A673 (cell line): ENCODE data around the gene MALAT1. TPM values are rescaled to one million over a fixed set of nuclear protein-coding genes. Genes with fewer than 3 reads are reported as not detected.
A peak's percentile ranks its signal among the peaks of the same experiment; 100 is the strongest.

ENCODE experiments used
- BruUV-seq: library from RNA; stranded (reverse); fragments of 400-500 nt; replicated peaks from 2 replicates; lab custom pipeline; 2021; lab: Mats Ljungman, UMichigan
- CTCF ChIA-PET: fragments of 300-600 bp; sonication (Branson Sonifier 250); formaldehyde crosslinking; loops from one replicate; lab custom pipeline; 2022; ENCODE audit warnings: antibody characterized with exemption; lab: Charles Lee
- POLR2A ChIA-PET: fragments of 300-600 bp; sonication (Branson Sonifier 250); formaldehyde crosslinking; loops from one replicate; lab custom pipeline; 2022; ENCODE audit warnings: antibody characterized with exemption; ENCODE audit not compliant: low non-redundant PET; lab: Charles Lee
- DNase-seq: peaks from one replicate; pipeline ENCODE4 v3.0.0-alpha.2; 2015; ENCODE audit warnings: low spot score
- H3K27ac ChIP-seq: fragments of 200-600 bp; sonication (generic); 2 replicates; pipeline ENCODE4 v1.5.1; 2016; ENCODE audit warnings: mixed run types, low read depth, mild to moderate bottlenecking, mixed read lengths, antibody characterized with exemption, low read length; ENCODE audit not compliant: poor library complexity, severe bottlenecking
- H3K27me3 ChIP-seq: fragments of 200-600 bp; sonication (generic); replicated peaks from 2 replicates; pipeline ENCODE4 v1.6.1; 2017; ENCODE audit warnings: mixed run types, low read depth, mild to moderate bottlenecking, mixed read lengths, antibody characterized with exemption, low read length; ENCODE audit not compliant: insufficient read depth, poor library complexity
- H3K36me3 ChIP-seq: fragments of 200-600 bp; sonication (generic); 2 replicates; pipeline ENCODE4 v1.6.1; 2016; ENCODE audit warnings: mixed run types, mild to moderate bottlenecking, mixed read lengths, antibody characterized with exemption, low read length; ENCODE audit not compliant: insufficient read depth, poor library complexity, severe bottlenecking
- H3K4me1 ChIP-seq: fragments of 200-600 bp; sonication (generic); 2 replicates; pipeline ENCODE4 v1.6.1; 2017; ENCODE audit warnings: mixed run types, mild to moderate bottlenecking, mixed read lengths, antibody characterized with exemption, low read length; ENCODE audit not compliant: insufficient read depth, poor library complexity, severe bottlenecking
- H3K4me3 ChIP-seq: fragments of 200-600 bp; sonication (generic); 2 replicates; pipeline ENCODE4 v1.5.1; 2016; ENCODE audit warnings: low read depth, mixed run types, mild to moderate bottlenecking, mixed read lengths, low read length; ENCODE audit not compliant: poor library complexity, severe bottlenecking
- H3K9me3 ChIP-seq: fragments of 200-600 bp; sonication (generic); 2 replicates; pipeline ENCODE4 v1.6.1; 2016; ENCODE audit warnings: mixed run types, low read depth, mild to moderate bottlenecking, mixed read lengths, antibody characterized with exemption, low read length; ENCODE audit not compliant: poor library complexity, severe bottlenecking
- EZH2 ChIP-seq: fragments of 200-600 bp; sonication (generic); IDR thresholded peaks from 2 replicates; pipeline ENCODE4 v1.6.1; 2017; ENCODE audit warnings: borderline replicate concordance, low read depth, mild to moderate bottlenecking, mixed read lengths, antibody characterized with exemption, low read length; ENCODE audit not compliant: poor library complexity, severe bottlenecking
- intact Hi-C: fragments of 100-400 bp; cut with micrococcal nuclease; formaldehyde crosslinking; loops from one replicate; pipeline ENCODE4 v1.10.0; 2022; ENCODE audit not compliant: unreplicated experiment
- total RNA-seq: library from RNA; stranded (reverse); gene quantifications from 2 replicates; pipeline ENCODE4 v1.2.3, GENCODE V29; 2021
- TF ChIP-seq, protein P1 (sequence below): fragments of 300-800, 200-600 bp; sonication (generic); conservative IDR thresholded peaks from 2 replicates; pipeline ENCODE4 v1.5.1; 2017; ENCODE audit warnings: low read depth, mild to moderate bottlenecking, antibody characterized with exemption, low read length, moderate library complexity, mixed read lengths

The MALAT1 gene
- total RNA-seq, 1 experiment from 2014 or later = 4,586 TPM

DNA sequence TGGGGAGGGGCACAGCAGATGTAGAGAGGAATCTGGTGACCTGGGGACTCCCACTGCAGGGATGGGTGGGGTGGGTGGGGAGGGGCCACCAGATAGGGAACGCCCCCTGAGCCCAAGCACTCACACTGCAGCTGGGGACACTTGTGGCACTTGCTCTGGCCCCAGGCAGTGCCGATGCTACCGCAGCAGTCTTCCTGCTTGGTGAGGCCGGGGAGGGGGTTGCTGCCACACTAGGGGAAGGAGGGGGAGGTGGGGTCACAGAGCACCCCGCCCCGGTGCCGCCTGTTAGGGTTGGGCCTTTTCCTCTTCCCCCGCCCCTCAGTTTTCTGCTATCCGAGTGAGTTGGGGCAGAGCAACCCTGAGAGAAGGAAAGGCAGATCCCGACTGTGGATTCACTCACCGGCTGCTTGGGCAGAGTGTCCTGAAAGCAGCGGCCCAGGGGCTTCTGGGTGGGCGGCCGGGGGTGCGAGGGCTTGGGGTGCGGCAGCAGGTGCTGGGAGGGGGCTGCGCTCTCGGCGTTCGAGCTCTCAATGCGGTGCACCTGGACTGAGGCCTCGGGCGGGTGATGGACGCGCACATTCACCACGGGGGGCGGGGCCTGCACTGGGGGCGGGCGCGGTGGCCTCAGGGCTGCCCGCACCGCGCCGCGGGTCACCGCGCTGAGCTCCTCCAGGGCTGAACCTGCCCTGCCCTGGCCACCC lies 54.6 kb downstream of the MALAT1 start:
- no peak overlapping the region for H3K4me3 ChIP-seq
- intact Hi-C loops = no loop called here
- DNase-seq = peak; percentile 73
- peaks cover 9% of the 10 kb centered on the region for H3K36me3 ChIP-seq
- peak overlapping the region; percentile 25 for H3K27ac ChIP-seq
- H3K27me3 ChIP-seq = no peaks in the 10 kb centered on the region
- no peaks in the 10 kb centered on the region for H3K9me3 ChIP-seq
- ChIA-PET CTCF (no interaction called here), POLR2A (interaction anchor here (0.6 kb wide), 1 partner anchor 24 kb away, joined by 3 read pairs; no protein-coding TSS in a partner anchor)
- BruUV-seq = no TSS peak
- TF ChIP-seq, protein P1, sequence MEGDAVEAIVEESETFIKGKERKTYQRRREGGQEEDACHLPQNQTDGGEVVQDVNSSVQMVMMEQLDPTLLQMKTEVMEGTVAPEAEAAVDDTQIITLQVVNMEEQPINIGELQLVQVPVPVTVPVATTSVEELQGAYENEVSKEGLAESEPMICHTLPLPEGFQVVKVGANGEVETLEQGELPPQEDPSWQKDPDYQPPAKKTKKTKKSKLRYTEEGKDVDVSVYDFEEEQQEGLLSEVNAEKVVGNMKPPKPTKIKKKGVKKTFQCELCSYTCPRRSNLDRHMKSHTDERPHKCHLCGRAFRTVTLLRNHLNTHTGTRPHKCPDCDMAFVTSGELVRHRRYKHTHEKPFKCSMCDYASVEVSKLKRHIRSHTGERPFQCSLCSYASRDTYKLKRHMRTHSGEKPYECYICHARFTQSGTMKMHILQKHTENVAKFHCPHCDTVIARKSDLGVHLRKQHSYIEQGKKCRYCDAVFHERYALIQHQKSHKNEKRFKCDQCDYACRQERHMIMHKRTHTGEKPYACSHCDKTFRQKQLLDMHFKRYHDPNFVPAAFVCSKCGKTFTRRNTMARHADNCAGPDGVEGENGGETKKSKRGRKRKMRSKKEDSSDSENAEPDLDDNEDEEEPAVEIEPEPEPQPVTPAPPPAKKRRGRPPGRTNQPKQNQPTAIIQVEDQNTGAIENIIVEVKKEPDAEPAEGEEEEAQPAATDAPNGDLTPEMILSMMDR = no peak
- TF ChIP-seq EZH2 = no peak
- H3K4me1 ChIP-seq = peaks cover 14% of the 10 kb centered on the region

DNA sequence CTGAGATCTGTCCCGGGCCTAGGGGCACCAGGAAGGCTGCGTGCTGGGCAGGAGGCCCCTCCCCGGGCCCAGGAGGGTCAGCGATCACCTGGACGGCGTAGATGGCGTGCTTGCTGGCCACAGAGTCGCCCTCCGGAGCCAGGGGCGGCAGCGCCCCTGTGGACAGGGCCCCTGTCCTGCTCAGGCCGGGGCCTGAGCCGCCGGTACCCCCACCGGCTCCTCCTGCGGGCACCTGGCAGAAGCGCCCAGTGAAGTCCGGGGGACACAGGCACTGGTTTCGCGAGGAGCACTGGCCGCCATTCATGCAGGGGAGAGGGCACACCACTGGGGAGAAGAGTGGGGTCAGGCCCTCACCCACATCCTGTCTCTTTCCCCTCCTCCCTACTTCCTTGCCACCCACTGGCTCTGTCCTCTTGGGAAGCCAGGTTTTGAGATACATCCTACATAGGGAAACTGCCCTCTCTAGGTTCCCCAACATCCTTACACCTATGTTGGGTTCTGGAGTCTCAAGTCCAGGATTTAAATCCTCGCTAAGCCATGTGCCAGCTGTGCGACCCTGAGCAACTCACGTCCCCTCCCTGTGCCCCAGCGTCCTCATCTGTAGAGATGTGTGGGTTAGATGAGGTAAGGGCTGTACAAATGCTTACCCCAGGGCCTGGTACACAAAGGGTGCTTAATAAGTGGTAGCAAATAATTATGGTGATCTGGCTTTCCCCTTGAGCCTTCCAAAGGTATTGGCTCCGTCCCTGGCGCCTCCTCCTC lies 55.4 kb downstream of the MALAT1 start:
- no peak for TF ChIP-seq EZH2
- TF ChIP-seq, protein P1 = no peak
- H3K36me3 ChIP-seq = peaks cover 9% of the 10 kb centered on the region
- no TSS peak for BruUV-seq
- peaks cover 22% of the 10 kb centered on the region for H3K4me1 ChIP-seq
- no peaks in the 10 kb centered on the region for H3K9me3 ChIP-seq
- intact Hi-C loops = no loop called here
- no peaks in the 10 kb centered on the region for H3K27me3 ChIP-seq
- no peak overlapping the region for H3K4me3 ChIP-seq
- peak overlapping the region; percentile 25 for H3K27ac ChIP-seq
- DNase-seq = no peak
- ChIA-PET POLR2A (no interaction called here), CTCF (no interaction called here)

DNA sequence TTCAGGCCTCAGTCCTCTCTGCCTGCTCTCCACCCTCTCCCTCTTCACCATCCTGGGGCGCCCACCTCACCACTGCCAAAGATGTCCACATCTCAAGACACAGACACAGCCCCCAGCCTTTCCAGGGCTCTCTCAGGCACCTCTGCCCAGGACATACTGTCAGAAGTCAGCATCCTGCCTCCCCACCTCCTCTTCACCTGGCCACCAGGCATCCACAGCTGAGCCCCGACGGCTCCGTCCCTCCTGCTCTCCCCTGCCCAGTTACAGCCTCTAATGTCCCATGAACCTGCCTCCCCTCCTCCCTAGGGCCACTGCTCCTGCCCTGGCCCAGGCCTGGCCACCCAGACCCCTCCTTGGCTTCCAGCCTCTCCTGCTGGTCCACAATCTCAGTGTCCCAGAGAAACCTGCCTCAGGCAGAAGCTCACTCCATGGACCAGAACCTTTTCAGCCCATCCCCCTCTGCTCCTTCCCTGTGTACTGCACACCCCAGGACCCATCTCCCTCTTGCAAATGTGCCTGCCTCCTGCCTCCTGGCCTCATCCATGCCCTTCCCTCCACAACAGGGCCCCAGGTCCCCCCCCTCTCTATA lies 56.1 kb downstream of the MALAT1 start:
- H3K4me1 ChIP-seq = peaks cover 29% of the 10 kb centered on the region
- ChIA-PET CTCF (no interaction called here), POLR2A (interaction anchor here (0.6 kb wide), 1 partner anchor 98 kb away, joined by 11 read pairs; no protein-coding TSS in a partner anchor)
- H3K36me3 ChIP-seq = peaks cover 9% of the 10 kb centered on the region
- TF ChIP-seq EZH2 = no peak
- TF ChIP-seq, protein P1 = no peak
- intact Hi-C loops = no loop called here
- H3K4me3 ChIP-seq = no peak overlapping the region
- peak overlapping the region; percentile 7 for H3K27ac ChIP-seq
- no peak for DNase-seq
- H3K27me3 ChIP-seq = no peaks in the 10 kb centered on the region
- BruUV-seq = no TSS peak
- H3K9me3 ChIP-seq = no peaks in the 10 kb centered on the region
